ENCODE data around the gene DCHS1. TPM values are rescaled to one million over a fixed set of nuclear protein-coding genes. Genes with fewer than 3 reads are reported as not detected.

DCHS1 gene
- total and polyA plus RNA-seq, 2 of the 13 experiments (the other 11 are each of a cell fraction or from before 2014, with no cell fraction given), result under 0.01 to 0.03 TPM

GRCh38 chr11:6682936-6683861 lies 27.6 kb upstream of the DCHS1 start, which contains the start of gene MRPL17 (continued):
- TF ChIP-seq ZKSCAN1 (IDR thresholded peaks at IDR 0.05; ENCODE audit: low read length), result no peak
- TF ChIP-seq ZBTB21 (CRISPR knock-in tag; IDR thresholded peaks at IDR 0.05), result no peak
- TF ChIP-seq TAF15 (IDR thresholded peaks at IDR 0.05; ENCODE audit: low read depth, low read length, poor library complexity, severe bottlenecking), result peak; percentile 96
- TF ChIP-seq PAX8 (CRISPR knock-in tag; IDR thresholded peaks at IDR 0.05; ENCODE audit: borderline replicate concordance), result no peak
- TF ChIP-seq EP300 (IDR thresholded peaks at IDR 0.05; ENCODE audit: low read depth in 2 of 2, low read length in 2 of 2), result peak; percentile 17 to 27; a peak in 1 of 4 replicates
- TF ChIP-seq EP300 (CRISPR knock-in tag; IDR thresholded peaks at IDR 0.05; ENCODE audit: borderline replicate concordance), result peak; percentile 10; the same call in 1 of the 2 replicates
- TF ChIP-seq RERE (CRISPR knock-in tag; IDR thresholded peaks at IDR 0.05; ENCODE audit: low read depth), result peak; percentile 55; the same call in 1 of the 2 replicates
- no peak for TF ChIP-seq SP1 (IDR thresholded peaks at IDR 0.05)
- TF ChIP-seq SP1 (CRISPR knock-in tag; IDR thresholded peaks at IDR 0.05), result peak; percentile 67; the same call in 1 of the 2 replicates
- TF ChIP-seq ZNF543 (CRISPR knock-in tag; IDR thresholded peaks at IDR 0.05), result peak; percentile 89
- TF ChIP-seq ZBTB7B (CRISPR knock-in tag; IDR thresholded peaks at IDR 0.05), result peak; percentile 56; the same call in 1 of the 2 replicates
- peak; percentile 93 for TF ChIP-seq CTCF (CRISPR knock-in tag; IDR thresholded peaks at IDR 0.05)
- no peak for TF ChIP-seq TBP (CRISPR knock-in tag; IDR thresholded peaks at IDR 0.05)
- TF ChIP-seq KDM2A (CRISPR knock-in tag; IDR thresholded peaks at IDR 0.05; ENCODE audit: borderline replicate concordance, low read depth), result peak; percentile 76; the same call in 1 of the 2 replicates
- TF ChIP-seq ZNF136 (CRISPR knock-in tag; IDR thresholded peaks at IDR 0.05; ENCODE audit: low read depth), result peak; percentile 84; the same call in 1 of the 2 replicates
- TF ChIP-seq HIC2 (CRISPR knock-in tag; IDR thresholded peaks at IDR 0.05; ENCODE audit: low read depth), result no peak
- TF ChIP-seq ZFP1 (CRISPR knock-in tag; IDR thresholded peaks at IDR 0.05), result no peak; the same call in 1 of the 2 replicates
- no peak for TF ChIP-seq CHD4 (IDR thresholded peaks at IDR 0.05; ENCODE audit: borderline replicate concordance, low read length)
- no peak; the same call in 1 of the 2 replicates for TF ChIP-seq TIGD3 (CRISPR knock-in tag; IDR thresholded peaks at IDR 0.05; ENCODE audit: borderline replicate concordance)
